Keratinocyte (primary cell): Measurements from ENCODE around the gene USP16. TPM values are rescaled to one million over a fixed set of nuclear protein-coding genes. Genes with fewer than 3 reads are reported as not detected.

Experiments
- DNase-seq: peaks from one replicate; pipeline ENCODE4 v3.0.0-alpha.2; 2011; ENCODE audit warnings: low read depth, missing footprints, low spot score
- FAIRE-seq: peaks from 2 replicates; lab custom pipeline; 2011; peaks lifted over from hg19 to GRCh38; lab: Jason Lieb, UNC
- H2AFZ ChIP-seq: 2 replicates; pipeline ENCODE4 v1.6.0; 2012; ENCODE audit warnings: low read length, control low read depth, inconsistent platforms; ENCODE audit not compliant: control insufficient read depth
- H3K27ac ChIP-seq: 2 replicates; pipeline ENCODE4 v1.5.1; 2011; ENCODE audit warnings: low read length; ENCODE audit not compliant: control insufficient read depth, insufficient read depth
- H3K27me3 ChIP-seq: 3 replicates; pipeline ENCODE4 v1.6.0; 2011; ENCODE audit warnings: low read length; ENCODE audit not compliant: control insufficient read depth, insufficient read depth; ENCODE audit errors: extremely low read depth
- H3K36me3 ChIP-seq, 2 experiments: 2 replicates in 1 of 2; 3 replicates in 1 of 2; pipeline ENCODE4 v1.5.1; 2011; ENCODE audit warnings: low read length in 2 of 2, mild to moderate bottlenecking in 1 of 2; ENCODE audit not compliant: control insufficient read depth in 2 of 2, insufficient read depth in 2 of 2; ENCODE audit errors: extremely low read depth in 1 of 2
- H3K4me1 ChIP-seq: 3 replicates; pipeline ENCODE4 v1.5.1; 2011; ENCODE audit warnings: low read length; ENCODE audit not compliant: control insufficient read depth, insufficient read depth; ENCODE audit errors: extremely low read depth
- H3K4me2 ChIP-seq: 3 replicates; pipeline ENCODE4 v1.6.0; 2011; ENCODE audit warnings: low read depth, low read length; ENCODE audit not compliant: control insufficient read depth, insufficient read depth; ENCODE audit errors: extremely low read depth
- H3K4me3 ChIP-seq, 3 experiments: fragments of 200-600 bp in 1 of 3; sonication (generic) in 1 of 3; 2 replicates in 2 of 3; 3 replicates in 1 of 3; pipeline ENCODE4 v1.5.1; 2011 to 2016; ENCODE audit warnings: low read length in 3 of 3, mild to moderate bottlenecking in 3 of 3, control low read depth in 2 of 3, inconsistent platforms in 1 of 3, low read depth in 1 of 3, mixed read lengths in 1 of 3, mixed run types in 1 of 3, moderate library complexity in 1 of 3; ENCODE audit not compliant: control insufficient read depth in 2 of 3, insufficient read depth in 2 of 3; ENCODE audit errors: extremely low read depth in 1 of 3
- H3K79me2 ChIP-seq: 2 replicates; pipeline ENCODE4 v1.6.0; 2012; ENCODE audit warnings: low read length; ENCODE audit not compliant: control insufficient read depth, insufficient read depth
- H3K9ac ChIP-seq: 3 replicates; pipeline ENCODE4 v1.6.0; 2011; ENCODE audit warnings: low read length; ENCODE audit not compliant: control insufficient read depth, insufficient read depth; ENCODE audit errors: extremely low read depth
- H3K9me1 ChIP-seq: 3 replicates; pipeline ENCODE4 v1.6.0; 2011; ENCODE audit warnings: low read length; ENCODE audit not compliant: control insufficient read depth, insufficient read depth; ENCODE audit errors: extremely low read depth
- H3K9me3 ChIP-seq: 2 replicates; pipeline ENCODE4 v1.5.1; 2012; ENCODE audit warnings: low read depth, low read length; ENCODE audit not compliant: control insufficient read depth
- H4K20me1 ChIP-seq: 3 replicates; pipeline ENCODE4 v1.6.0; 2011; ENCODE audit warnings: low read length; ENCODE audit not compliant: control insufficient read depth, insufficient read depth; ENCODE audit errors: extremely low read depth
- CTCF ChIP-seq, 3 experiments: IDR thresholded peaks in 1 of 3; conservative IDR thresholded peaks in 1 of 3; optimal IDR thresholded peaks in 1 of 3; 2 replicates in 2 of 3; 3 replicates in 1 of 3; pipeline versions ENCODE3 to v1.5.1; 2011; ENCODE audit warnings: low read length in 3 of 3, mild to moderate bottlenecking in 3 of 3, moderate library complexity in 2 of 3, control low read depth in 1 of 3, inconsistent platforms in 1 of 3; ENCODE audit not compliant: insufficient read depth in 2 of 3; ENCODE audit errors: extremely low read depth in 1 of 3
- EZH2 ChIP-seq: IDR thresholded peaks from one replicate; pipeline ENCODE4 v1.6.1; 2012; ENCODE audit warnings: inconsistent platforms, mild to moderate bottlenecking, low read length, moderate library complexity
- dilution Hi-C: fragments of 300-500 bp; cut with MboI; formaldehyde crosslinking; loops from one replicate; pipeline ENCODE4 v1.7.0; 2020; ENCODE audit warnings: low sequenced_read_pairs; ENCODE audit not compliant: extremely low pct_ligation_motif_present
- polyA plus RNA-seq, 5 experiments: library from polyadenylated mRNA; depleted of rRNA in 3 of 5; stranded (reverse) in 3 of 5; stranded (forward) in 1 of 5; unstranded in 1 of 5; fragments of >200 nt; gene quantifications; 1 replicate in 1 of 5; 2 replicates in 3 of 5; 3 replicates in 1 of 5; pipeline versions ENCODE4 v1.2.1 to v1.2.3, GENCODE V29; 2011 to 2012; ENCODE audit warnings: missing spikeins in 2 of 5, low read depth in 1 of 5, low replicate concordance in 1 of 5

Gene USP16
- polyA plus RNA-seq, 1 donor (not counting 4 experiments of a cell fraction or from before 2014, with no cell fraction given): 26.7 TPM

DNA sequence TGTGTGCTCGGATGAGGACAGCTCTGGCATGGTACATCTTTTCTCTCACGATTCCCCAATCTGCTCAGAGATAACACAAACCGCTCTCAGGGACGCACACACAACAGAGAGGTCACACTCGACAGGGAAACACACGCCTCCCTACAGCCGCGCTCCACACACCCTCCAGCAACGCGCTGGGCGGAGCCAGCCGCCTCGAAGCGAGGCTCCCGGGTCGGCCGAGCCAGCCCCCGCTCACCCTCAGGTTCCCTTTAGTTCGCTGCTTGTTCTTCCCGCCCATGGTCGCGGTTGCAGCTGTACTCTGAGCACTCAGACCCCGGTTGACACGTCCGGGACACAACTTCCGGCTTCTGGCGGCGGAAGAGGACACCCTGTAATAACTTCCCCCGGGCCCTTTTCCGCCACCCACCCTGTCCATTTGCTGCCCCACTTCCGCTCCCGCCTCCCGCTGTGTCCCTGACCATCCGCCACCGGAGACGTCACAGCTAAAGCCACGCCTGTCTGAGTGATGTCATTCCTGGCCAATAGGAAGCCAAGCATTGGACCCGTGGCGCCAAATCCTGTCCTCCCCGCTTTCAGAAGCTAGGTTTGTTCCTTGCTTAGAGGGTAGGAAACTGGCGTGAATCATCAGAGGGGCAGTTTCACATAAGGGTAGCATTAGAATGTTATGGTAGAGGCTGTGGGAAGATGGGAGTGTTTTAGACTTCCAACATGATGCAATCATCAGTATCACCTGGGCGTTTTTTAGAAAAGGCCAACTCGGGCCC lies 31.8 kb upstream of the USP16 start, which contains the start of gene LTN1:
Gene LTN1 (minus strand): TSS at position 352 of the 767 bp plus-strand sequence. CDS start 72 bp downstream, at position 280.
- peak within 1 kb of the TSS; percentile 81 for H3K27ac ChIP-seq
- peak within 1 kb of the TSS; percentile 93 for H2AFZ ChIP-seq
- no peak for TF ChIP-seq EZH2
- TF ChIP-seq CTCF (optimal IDR thresholded peaks at IDR 0.05 in 1 of 3, IDR thresholded peaks at IDR 0.05 in 1 of 3, conservative IDR thresholded peaks at IDR 0.05 in 1 of 3; ENCODE audit: extremely low read depth in 1 of 3, insufficient read depth in 2 of 3, low read length in 3 of 3): no peak
- H3K9me1 ChIP-seq: no peaks in the 10 kb centered on the region
- peak; percentile 92 for DNase-seq
- H4K20me1 ChIP-seq: no peaks in the 10 kb centered on the region
- H3K9me3 ChIP-seq: no peaks in the 10 kb centered on the region
- H3K9ac ChIP-seq: peak within 1 kb of the TSS; percentile 91
- dilution Hi-C loops: no loop called here
- H3K4me2 ChIP-seq: peak within 1 kb of the TSS; percentile 99
- peaks cover 42% of the 10 kb centered on the region for H3K79me2 ChIP-seq
- H3K36me3 ChIP-seq: peaks cover 0 to 6% of the 10 kb centered on the region in 2 experiments
- peaks cover 19% of the 10 kb centered on the region for H3K4me1 ChIP-seq
- no peaks in the 10 kb centered on the region for H3K27me3 ChIP-seq
- FAIRE-seq: peak; percentile 86
- peak within 1 kb of the TSS; percentile 87 to 95 (median 94) for H3K4me3 ChIP-seq

GRCh38 chr21:28993293-28993629 lies 31.2 kb upstream of the USP16 start:
- no peaks in the 10 kb centered on the region for H3K9me1 ChIP-seq
- H3K9ac ChIP-seq: peak overlapping the region; percentile 91
- TF ChIP-seq CTCF (optimal IDR thresholded peaks at IDR 0.05 in 1 of 3, IDR thresholded peaks at IDR 0.05 in 1 of 3, conservative IDR thresholded peaks at IDR 0.05 in 1 of 3; ENCODE audit: extremely low read depth in 1 of 3, insufficient read depth in 2 of 3, low read length in 3 of 3) (no peak), EZH2 (no peak)
- no peaks in the 10 kb centered on the region for H4K20me1 ChIP-seq
- peak overlapping the region; percentile 90 for H3K4me2 ChIP-seq
- no peak for FAIRE-seq
- H3K4me1 ChIP-seq: peaks cover 19% of the 10 kb centered on the region
- peaks cover 40% of the 10 kb centered on the region for H3K79me2 ChIP-seq
- no peaks in the 10 kb centered on the region for H3K27me3 ChIP-seq
- peak overlapping the region; percentile 93 for H2AFZ ChIP-seq
- no peaks in the 10 kb centered on the region for H3K9me3 ChIP-seq
- peaks cover 0 to 6% of the 10 kb centered on the region in 2 experiments for H3K36me3 ChIP-seq
- peak overlapping the region; percentile 67 to 94 (median 87) for H3K4me3 ChIP-seq
- dilution Hi-C loops: no loop called here
- DNase-seq: no peak
- peak overlapping the region; percentile 81 for H3K27ac ChIP-seq
